Right lobe of liver (tissue), 6 donors: ENCODE measurements around the gene MDFIC. TPM values are rescaled to one million over a fixed set of nuclear protein-coding genes. Genes with fewer than 3 reads are reported as not detected.

Experiments
- ATAC-seq, 4 donors: fragments of 200-7000 bp; cut with Tn5 transposase; one replicate each; pipeline ENCODE4 v1.9.1; 2020; ENCODE audit warnings: mild to moderate bottlenecking in 4 of 4, moderate library complexity in 4 of 4
- DNase-seq, 3 donors: peaks; one replicate each; pipeline ENCODE4 v3.0.0-alpha.2; 2020
- H3K27ac ChIP-seq, 3 donors: fragments of 200-600 bp; one replicate each; pipeline ENCODE4 v1.8.0; 2022
- H3K27me3 ChIP-seq, 2 donors: fragments of 200-600 bp; one replicate each; pipeline ENCODE4 v1.8.0; 2022
- H3K36me3 ChIP-seq, 4 donors: fragments of 200-600 bp; sonication (generic) in 1 of 4; one replicate each; pipeline versions ENCODE4 v1.5.1 to v1.8.0; 2017 to 2022; ENCODE audit warnings: control low read depth in 1 of 4
- H3K4me1 ChIP-seq, 4 donors: fragments of 200-600 bp; sonication (generic) in 1 of 4; one replicate each; pipeline versions ENCODE4 v1.5.1 to v1.8.0; 2017 to 2022; ENCODE audit warnings: control low read depth in 1 of 4
- H3K4me3 ChIP-seq, 3 donors: fragments of 200-600 bp; one replicate each; pipeline ENCODE4 v1.8.0; 2022
- H3K9me3 ChIP-seq, 4 donors: fragments of 200-600 bp; sonication (generic) in 1 of 4; one replicate each; pipeline versions ENCODE4 v1.5.1 to v1.8.0; 2017 to 2022; ENCODE audit warnings: control low read depth in 1 of 4
- CTCF ChIP-seq, 4 donors: fragments of 200-600 bp in 3 of 4; fragments of 450-650 bp in 1 of 4; IDR thresholded peaks; one replicate each; pipeline versions ENCODE4 v1.5.1 to v1.8.0; 2016 to 2022; ENCODE audit warnings: antibody characterized with exemption in 4 of 4, mild to moderate bottlenecking in 2 of 4
- POLR2A ChIP-seq: fragments of 450-650 bp; IDR thresholded peaks from one replicate; pipeline ENCODE4 v1.6.1; 2017; ENCODE audit warnings: antibody characterized with exemption, mild to moderate bottlenecking
- WGBS: methylation state at CpG from one replicate; pipeline ENCODE4 v1.1.6; 2018; ENCODE audit warnings: low coverage, low lambda C conversion rate; ENCODE audit not compliant: insufficient coverage; ENCODE audit errors: missing lambda C conversion rate; 5-methylcytosine and 5-hydroxymethylcytosine counted together
- intact Hi-C, 2 donors: fragments of 100-400 bp; cut with DNase I; formaldehyde crosslinking; loops; one replicate each; pipeline versions ENCODE4 v1.11.2 to v1.14.1; 2022
- long read RNA-seq: library from polyadenylated mRNA; unstranded; transcript quantifications from one replicate; pipeline ENCODE4 v2.0.0, GENCODE V29; 2019
- total RNA-seq, 6 experiments: library from RNA; depleted of rRNA in 2 of 6; stranded (reverse); fragments of >200 nt in 2 of 6; fragmentation: NEBNext Ultra II Directional in 3 of 6; extraction: Animal tissue kit (Norgen Biotek cat#: 25700) in 3 of 6; gene quantifications; one replicate each; pipeline versions ENCODE4 v1.1.0 to v1.2.4, GENCODE V29; 2016 to 2023
- donor health status: DM: no; HTN: yes; CAD: no.
- donor health status: DM: no; HTN: no; CAD: no.
- donor health status: DM: no; HTN: no; CAD: no.
- donor health status: DM: no; HTN: yes; CAD: no.
- donor health status: DM: no; HTN: yes; CAD: no.

The MDFIC gene
- 10 to 100 TPM in 4 of 6 experiments, 1 to 10 TPM in 2; 7.5 to 20.7 (median 13.4) TPM for total RNA-seq
- long read RNA-seq: 0 reads

- H3K4me1 ChIP-seq: peaks cover 0 to 8% (median 0%) of the 10 kb centered on the region in 4 donors
- intact Hi-C loops: no loop called here
- peak within 1 kb of the TSS; percentile 86 to 90 (median 89) for H3K27ac ChIP-seq
- under 1% methylated on average over 50 of the region's 55 CpGs for WGBS
- DNase-seq (peak; percentile 75 to 87 (median 83)), ATAC-seq (peak; percentile 89 to 93 (median 90))
- no peaks in the 10 kb centered on the region for H3K36me3 ChIP-seq
- peak within 1 kb of the TSS; percentile 63 to 69 (median 69) for H3K4me3 ChIP-seq
- peak; percentile 62 for TF ChIP-seq POLR2A
- TF ChIP-seq CTCF (IDR thresholded peaks at IDR 0.05): peak in 2 of 4 donors; percentile 8 to 16
- no peaks in the 10 kb centered on the region for H3K27me3 ChIP-seq
- no peaks in the 10 kb centered on the region for H3K9me3 ChIP-seq
Observed at GRCh38 chr7:114922026-114922651, at the start of gene MDFIC. TSS of gene MDFIC (plus strand) at chr7:114922094. CDS start at chr7:114923034, 940 bp downstream.

- Histone ChIP-seq H3K4me3 (no peak overlapping the region), H3K27ac (no peak overlapping the region), H3K36me3 (no peaks in the 10 kb centered on the region), H3K9me3 (no peaks in the 10 kb centered on the region), H3K4me1 (no peaks in the 10 kb centered on the region), H3K27me3 (no peaks in the 10 kb centered on the region)
- ATAC-seq: no peak
- WGBS: 60% methylated on average over 1 of the region's 1 CpG
- intact Hi-C loops: no loop called here
- DNase-seq: no peak
- TF ChIP-seq CTCF (IDR thresholded peaks at IDR 0.05) (no peak), POLR2A (no peak)
Observed at GRCh38 chr7:114874170-114874569, 47.7 kb upstream of the MDFIC start.

GRCh38 chr7:114875186-114875585 is 46.7 kb upstream of the MDFIC start:
- H3K27me3 ChIP-seq: no peaks in the 10 kb centered on the region
- TF ChIP-seq POLR2A (no peak), CTCF (IDR thresholded peaks at IDR 0.05) (no peak)
- no peaks in the 10 kb centered on the region for H3K36me3 ChIP-seq
- intact Hi-C loops: no loop called here
- H3K9me3 ChIP-seq: no peaks in the 10 kb centered on the region
- H3K27ac ChIP-seq: no peak overlapping the region
- DNase-seq (no peak), ATAC-seq (no peak)
- H3K4me1 ChIP-seq: no peaks in the 10 kb centered on the region
- H3K4me3 ChIP-seq: no peak overlapping the region

- no peaks in the 10 kb centered on the region for H3K36me3 ChIP-seq
- intact Hi-C loops: no loop called here
- no peak overlapping the region for H3K27ac ChIP-seq
- ATAC-seq (no peak), DNase-seq (no peak)
- no peaks in the 10 kb centered on the region for H3K27me3 ChIP-seq
- H3K4me3 ChIP-seq: no peak overlapping the region
- TF ChIP-seq CTCF (IDR thresholded peaks at IDR 0.05): no peak
- no peaks in the 10 kb centered on the region for H3K4me1 ChIP-seq
- H3K9me3 ChIP-seq: no peaks in the 10 kb centered on the region
- 50% methylated on average over 1 of the region's 1 CpG for WGBS
Observed at GRCh38 chr7:114879554-114879953, 42.3 kb upstream of the MDFIC start.

GRCh38 chr7:114885836-114886235 is 36.1 kb upstream of the MDFIC start:
- Histone ChIP-seq H3K4me1 (no peaks in the 10 kb centered on the region), H3K4me3 (no peak overlapping the region), H3K36me3 (no peaks in the 10 kb centered on the region), H3K27me3 (no peaks in the 10 kb centered on the region), H3K9me3 (no peaks in the 10 kb centered on the region), H3K27ac (no peak overlapping the region)
- DNase-seq (no peak), ATAC-seq (no peak)
- TF ChIP-seq POLR2A: no peak
- no peak for TF ChIP-seq CTCF (IDR thresholded peaks at IDR 0.05)
- intact Hi-C loops: no loop called here
